Stimulated activated CD8-positive, alpha-beta memory T cell treated with anti-CD3 and anti-CD28 coated beads, Interleukin-4, amount 100 ng/mL, for 1 hour (primary cell): ENCODE measurements around the gene HPGDS.

Source experiments
- DNase-seq, 2 donors: peaks; one replicate each; pipeline ENCODE4 v3.0.0-alpha.2; 2020; ENCODE audit warnings: low read depth in 2 of 2, low spot score in 1 of 2

HPGDS gene

DNA sequence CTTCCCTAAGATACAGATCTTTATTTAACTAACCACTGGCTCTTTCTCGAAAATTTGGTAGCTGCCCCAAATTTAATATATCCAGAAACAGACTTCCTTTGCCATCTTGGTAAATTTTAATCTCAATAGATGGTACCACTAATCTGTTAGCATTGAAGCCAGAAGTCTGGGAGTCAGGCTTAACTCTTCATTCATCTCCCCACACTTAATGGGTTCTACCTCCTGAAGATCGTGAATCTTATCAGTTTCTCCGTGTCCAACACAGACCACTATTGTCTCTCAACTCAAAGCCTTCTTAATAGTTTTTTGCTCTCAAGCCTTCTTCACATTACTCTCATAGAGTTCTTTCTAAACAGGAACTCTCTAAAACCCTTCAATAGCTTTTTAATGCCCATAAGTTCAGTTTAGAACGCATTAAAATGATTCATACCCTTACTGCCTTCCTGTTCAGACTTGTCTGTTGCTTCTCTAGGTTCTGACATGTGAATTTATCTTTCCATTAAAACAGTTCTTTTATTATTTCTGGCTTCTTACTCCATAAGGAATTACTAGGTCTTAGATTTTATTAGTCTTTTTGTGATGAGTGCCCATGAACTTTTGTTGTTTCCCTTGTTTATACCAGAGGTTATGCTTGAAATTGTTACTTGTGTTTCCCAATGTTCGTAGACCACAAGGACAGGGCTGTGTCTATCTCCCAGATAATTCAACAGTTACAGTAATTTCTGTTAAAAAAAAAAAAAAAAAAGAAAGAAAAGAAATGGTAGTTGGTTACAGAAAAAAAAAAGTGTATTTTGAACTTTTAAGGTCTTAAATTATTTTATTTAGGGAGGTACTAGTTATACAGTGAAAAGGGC lies 80.2 kb downstream of the HPGDS start:
- no peak for DNase-seq

DNA sequence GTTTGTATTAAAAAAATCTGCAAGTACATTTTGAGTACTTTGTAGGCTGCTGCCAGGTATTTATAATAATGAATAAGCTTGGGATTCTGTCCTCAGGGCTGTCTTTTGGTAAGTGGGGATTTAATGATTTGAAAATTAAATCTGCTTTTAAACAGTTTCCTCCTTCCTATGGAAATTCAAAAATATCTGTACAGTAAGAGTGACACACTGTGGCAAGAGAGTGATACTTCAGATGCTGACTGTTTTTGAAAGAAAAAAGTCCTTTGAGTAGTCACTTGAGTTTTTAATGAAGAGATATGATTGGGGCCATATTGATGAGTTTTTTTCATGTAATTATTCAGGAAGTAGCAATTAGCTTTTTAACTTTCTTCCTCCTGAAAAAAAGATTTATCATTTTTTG lies 85.8 kb downstream of the HPGDS start:
- DNase-seq: no peak

DNA sequence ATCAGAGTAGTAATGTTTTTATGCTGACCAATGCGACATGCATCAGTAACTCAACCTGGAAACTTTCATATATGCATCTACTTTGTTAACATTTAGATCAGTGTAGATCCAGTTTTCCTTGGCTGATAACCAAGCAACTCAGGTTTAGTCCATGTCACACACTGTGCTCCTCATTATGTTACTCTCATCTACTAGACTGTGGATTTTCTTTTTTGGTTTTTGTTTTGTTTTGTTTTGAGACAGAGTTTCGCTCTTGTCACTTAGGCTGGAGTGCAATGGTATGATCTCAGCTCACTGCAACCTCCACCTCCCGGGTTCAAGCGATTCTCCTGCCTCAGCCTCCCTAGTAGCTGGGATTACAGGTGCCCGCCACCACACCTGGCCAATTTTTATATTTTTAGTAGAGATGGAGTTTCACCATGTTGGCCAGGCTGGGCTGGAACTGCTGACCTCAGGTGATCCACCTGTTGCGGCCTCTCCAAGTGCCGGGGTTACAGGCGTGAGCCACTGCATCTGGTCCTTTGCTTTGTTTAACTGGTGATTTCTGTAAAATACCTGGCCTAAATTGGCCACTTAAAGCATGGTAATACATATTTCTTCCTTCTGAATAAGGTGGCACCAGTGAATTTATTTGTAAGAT lies 86.4 kb downstream of the HPGDS start:
- DNase-seq: no peak

DNA sequence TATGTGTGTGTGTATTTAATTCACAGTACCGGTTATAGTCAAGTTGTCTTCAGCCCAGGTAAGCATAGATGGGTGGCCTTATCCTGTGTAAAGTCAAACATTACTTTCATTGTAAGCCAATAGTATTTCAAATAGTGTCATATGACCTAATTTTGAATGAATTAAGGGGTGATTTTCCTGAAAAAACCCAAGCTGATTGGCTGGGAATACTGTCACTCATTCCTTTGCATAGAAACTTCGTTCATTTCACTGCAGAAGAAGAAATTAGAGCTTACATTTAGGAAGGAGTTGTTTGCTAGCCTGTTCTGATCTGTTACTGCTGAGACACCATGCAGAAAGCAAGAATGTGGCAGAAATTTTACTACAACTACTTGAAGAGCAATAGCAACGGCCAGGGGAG lies 89.6 kb downstream of the HPGDS start:
- no peak for DNase-seq

DNA sequence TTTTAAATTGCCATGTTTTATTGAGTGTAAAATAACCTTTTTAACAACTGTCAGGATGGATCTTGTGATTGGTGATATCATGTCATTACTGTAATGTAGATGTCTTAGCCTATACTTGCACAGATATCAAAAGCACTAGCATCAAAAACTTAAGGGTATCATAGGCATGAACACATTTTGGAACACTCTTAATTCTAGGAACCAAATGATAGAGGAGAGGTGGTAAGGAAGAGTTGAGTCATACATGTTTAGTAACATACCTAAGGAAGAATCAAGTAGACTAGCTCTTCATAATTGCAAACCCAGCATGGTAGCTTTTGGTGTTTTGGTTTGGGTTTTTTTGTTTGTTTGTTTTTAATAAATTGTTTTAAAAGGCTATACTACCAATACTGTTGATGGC lies 91.5 kb downstream of the HPGDS start:
- DNase-seq: no peak
